Stomach smooth muscle (tissue), 2 donors: Measurements from ENCODE around the gene PGS1.
A peak's percentile ranks its signal among the peaks of the same experiment; 100 is the strongest.

Experiments used
- H3K27ac ChIP-seq: one replicate; pipeline ENCODE4 v1.7.0; 2013; ENCODE audit warnings: mild to moderate bottlenecking, low read length, inconsistent platforms
- H3K27me3 ChIP-seq, 2 donors: one replicate each; pipeline ENCODE4 v1.7.0; 2013; ENCODE audit warnings: low read length in 2 of 2; ENCODE audit not compliant: insufficient read depth in 2 of 2, control insufficient read depth in 1 of 2
- H3K36me3 ChIP-seq, 2 donors: one replicate each; pipeline ENCODE4 v1.7.0; 2013; ENCODE audit warnings: low read length in 2 of 2; ENCODE audit not compliant: control insufficient read depth in 2 of 2, insufficient read depth in 2 of 2
- H3K4me1 ChIP-seq: one replicate; pipeline ENCODE4 v1.7.0; 2013; ENCODE audit warnings: low read length; ENCODE audit not compliant: control insufficient read depth, insufficient read depth
- H3K4me3 ChIP-seq, 2 donors: one replicate each; pipeline ENCODE4 v1.7.0; 2013; ENCODE audit warnings: low read length in 2 of 2
- H3K9ac ChIP-seq, 2 donors: one replicate each; pipeline ENCODE4 v1.7.0; 2013; ENCODE audit warnings: low read length in 2 of 2, mild to moderate bottlenecking in 1 of 2
- H3K9me3 ChIP-seq, 2 donors: one replicate each; pipeline ENCODE4 v1.7.0; 2013; ENCODE audit warnings: low read length in 2 of 2; ENCODE audit not compliant: control insufficient read depth in 2 of 2
- donor health status: healthy.
- donor health status: Pancreatic carcinoma.

PGS1 gene

DNA sequence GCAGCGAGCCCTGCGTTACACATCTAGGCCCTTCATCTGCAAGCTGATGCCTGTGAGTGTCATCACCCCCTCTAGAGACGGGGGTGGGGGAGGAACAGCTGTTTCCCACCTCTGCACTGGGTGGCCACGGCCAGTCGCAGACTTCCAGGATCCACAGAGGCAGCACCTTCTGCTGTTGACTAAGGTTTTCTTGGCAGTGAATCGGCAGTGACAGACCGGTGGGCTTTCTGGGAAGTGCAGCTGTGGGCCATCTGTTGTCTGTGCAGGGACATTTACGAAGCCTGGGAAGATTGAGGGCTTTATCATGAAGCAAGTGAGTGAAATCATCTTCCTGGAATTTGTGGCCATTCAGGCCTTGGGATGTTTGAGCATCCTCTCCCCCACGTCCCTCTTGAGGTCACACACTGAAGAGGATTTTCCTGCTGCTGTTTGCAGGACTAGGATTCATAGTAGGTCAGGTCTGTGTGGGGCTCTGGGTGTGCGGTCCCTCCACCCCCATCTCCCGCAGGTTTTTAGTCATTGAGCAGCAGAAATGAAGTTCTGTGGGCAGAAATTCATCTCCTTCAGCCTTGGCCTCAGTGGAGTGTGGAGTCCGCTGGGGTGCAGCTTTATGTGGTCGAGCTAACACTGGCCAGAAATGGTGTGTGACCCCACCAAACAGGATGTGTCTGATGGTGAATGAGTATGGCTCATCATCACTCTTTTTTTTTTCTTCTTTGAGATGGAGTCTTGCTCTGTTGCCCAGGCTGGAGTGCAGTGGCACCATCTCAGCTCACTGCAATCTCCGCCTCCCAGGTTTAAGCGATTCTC is 12.0 kb downstream of the PGS1 start:
- H3K27ac ChIP-seq, result no peak overlapping the region
- H3K9ac ChIP-seq, result no peak overlapping the region
- peaks cover 15% of the 10 kb centered on the region for H3K4me1 ChIP-seq
- H3K27me3 ChIP-seq, result no peaks in the 10 kb centered on the region
- H3K9me3 ChIP-seq, result no peaks in the 10 kb centered on the region
- peaks cover 3 to 4% of the 10 kb centered on the region in 2 donors for H3K36me3 ChIP-seq
- H3K4me3 ChIP-seq, result no peak overlapping the region

GRCh38 chr17:78391051-78391431 is 12.6 kb downstream of the PGS1 start:
- Histone ChIP-seq H3K27me3 (no peaks in the 10 kb centered on the region), H3K9me3 (no peaks in the 10 kb centered on the region), H3K4me3 (no peak overlapping the region), H3K9ac (no peak overlapping the region), H3K27ac (no peak overlapping the region), H3K36me3 (peaks cover 3 to 4% of the 10 kb centered on the region in 2 donors), H3K4me1 (peaks cover 15% of the 10 kb centered on the region)

GRCh38 chr17:78391843-78392242 is 13.4 kb downstream of the PGS1 start:
- Histone ChIP-seq H3K4me3 (no peak overlapping the region), H3K36me3 (peaks cover 3 to 4% of the 10 kb centered on the region in 2 donors), H3K27ac (no peak overlapping the region), H3K9me3 (no peaks in the 10 kb centered on the region), H3K9ac (no peak overlapping the region), H3K4me1 (peaks cover 17% of the 10 kb centered on the region), H3K27me3 (no peaks in the 10 kb centered on the region)

DNA sequence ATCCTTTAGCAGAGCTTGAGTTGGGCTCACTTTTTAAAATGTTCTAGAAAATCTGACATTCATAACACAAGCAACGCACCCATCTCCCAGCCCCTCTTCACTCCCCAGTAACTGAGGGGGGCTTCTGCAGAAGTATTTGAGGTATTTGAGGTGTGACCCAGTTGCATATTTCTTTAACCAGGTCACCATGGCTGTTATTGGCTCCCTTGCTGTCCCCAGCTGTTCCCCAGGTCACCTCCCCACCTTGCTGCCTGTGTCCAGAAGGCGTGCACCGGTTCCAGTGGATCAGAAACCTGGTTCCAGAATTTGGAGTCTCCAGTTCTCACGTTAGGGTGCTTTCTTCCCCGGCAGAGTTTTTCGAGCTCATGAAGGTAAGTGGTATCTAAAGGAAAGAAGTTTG is 13.8 kb downstream of the PGS1 start:
- peaks cover 3 to 4% of the 10 kb centered on the region in 2 donors for H3K36me3 ChIP-seq
- H3K4me1 ChIP-seq, result peaks cover 21% of the 10 kb centered on the region
- no peaks in the 10 kb centered on the region for H3K27me3 ChIP-seq
- H3K27ac ChIP-seq, result no peak overlapping the region
- no peak overlapping the region for H3K9ac ChIP-seq
- H3K9me3 ChIP-seq, result no peaks in the 10 kb centered on the region
- H3K4me3 ChIP-seq, result no peak overlapping the region

GRCh38 chr17:78393575-78393974 is 15.1 kb downstream of the PGS1 start:
- Histone ChIP-seq H3K9me3 (no peaks in the 10 kb centered on the region), H3K4me1 (peaks cover 21% of the 10 kb centered on the region), H3K36me3 (peaks cover 7 to 8% of the 10 kb centered on the region in 2 donors)

GRCh38 chr17:78394209-78394608 is 15.8 kb downstream of the PGS1 start:
- Histone ChIP-seq H3K27me3 (no peaks in the 10 kb centered on the region), H3K9me3 (no peaks in the 10 kb centered on the region), H3K4me3 (no peak overlapping the region), H3K4me1 (peaks cover 19% of the 10 kb centered on the region), H3K9ac (no peak overlapping the region), H3K27ac (no peak overlapping the region), H3K36me3 (peaks cover 13 to 15% of the 10 kb centered on the region in 2 donors)

More at GRCh38 chr17:78393575-78393974, 15.1 kb downstream of the PGS1 start:
- no peak overlapping the region for H3K9ac ChIP-seq
- H3K4me3 ChIP-seq, result no peak overlapping the region
- no peaks in the 10 kb centered on the region for H3K27me3 ChIP-seq
- no peak overlapping the region for H3K27ac ChIP-seq

DNA sequence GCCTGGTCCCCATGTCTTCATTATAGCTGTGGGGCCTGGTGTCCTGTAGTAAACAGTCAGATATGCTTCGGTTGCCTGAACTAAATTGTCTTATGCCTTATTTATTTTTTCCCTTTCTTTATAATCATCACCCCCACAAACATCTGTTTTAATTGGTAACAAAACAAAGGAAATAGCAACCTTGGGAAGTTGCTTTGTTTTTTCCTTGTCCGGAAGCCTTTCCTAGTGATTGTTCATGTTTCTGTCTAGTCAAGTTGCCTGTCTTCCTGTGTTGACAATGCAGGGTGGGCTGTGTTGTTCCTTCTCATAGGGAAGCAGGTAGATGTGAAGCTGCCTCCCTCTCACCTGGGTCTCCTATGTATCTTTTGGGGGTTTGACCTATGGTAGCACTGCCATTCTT is 16.7 kb downstream of the PGS1 start:
- H3K4me3 ChIP-seq, result no peak overlapping the region
- H3K9me3 ChIP-seq, result no peaks in the 10 kb centered on the region
- no peak overlapping the region for H3K9ac ChIP-seq
- H3K27ac ChIP-seq, result no peak overlapping the region
- peaks cover 21 to 24% of the 10 kb centered on the region in 2 donors for H3K36me3 ChIP-seq
- H3K4me1 ChIP-seq, result peaks cover 19% of the 10 kb centered on the region
- H3K27me3 ChIP-seq, result no peaks in the 10 kb centered on the region

DNA sequence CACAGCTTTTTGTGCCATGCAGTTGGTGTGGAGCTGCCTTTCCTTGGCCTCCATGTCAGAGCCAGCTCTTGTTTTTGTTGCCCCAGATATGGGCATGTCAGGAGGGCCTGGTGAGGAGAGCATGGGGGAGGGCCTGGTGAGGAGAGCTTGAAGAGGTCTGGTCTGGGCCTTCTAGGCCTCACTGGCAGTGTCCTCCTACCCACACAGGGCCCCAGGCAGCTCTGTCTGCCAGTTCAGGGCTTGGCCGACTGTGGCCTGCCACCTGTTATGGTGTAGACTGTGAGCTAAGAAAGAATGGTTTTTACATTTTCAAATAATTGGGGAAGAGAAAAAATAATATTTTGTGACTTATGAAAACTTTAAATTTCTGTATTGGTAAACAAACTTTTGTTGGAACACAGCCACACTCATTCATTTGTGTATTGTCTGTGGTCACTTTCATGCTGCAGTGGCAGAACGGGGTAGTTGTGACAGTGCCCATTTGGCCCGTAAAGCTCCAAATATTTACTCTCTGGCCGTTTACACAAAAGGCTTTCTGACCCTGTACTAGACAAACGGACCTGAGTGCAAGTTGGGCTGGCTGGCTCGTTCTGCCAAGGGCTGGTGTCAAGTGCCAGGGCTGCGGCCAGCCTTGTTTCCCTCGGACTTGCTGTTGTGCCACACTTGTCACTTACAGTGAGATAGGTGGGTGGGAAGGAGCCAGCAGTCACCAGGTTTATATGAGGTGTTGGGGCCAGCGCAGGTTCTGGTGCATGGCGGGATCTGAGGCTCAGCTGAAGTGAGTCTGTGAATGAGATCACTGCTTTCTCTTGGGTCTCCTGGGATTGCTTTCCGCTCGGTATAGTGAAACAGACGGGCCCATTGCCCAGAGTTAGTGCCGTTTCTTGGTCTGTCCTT is 18.2 kb downstream of the PGS1 start:
- no peaks in the 10 kb centered on the region for H3K9me3 ChIP-seq
- peak overlapping the region; percentile 55 for H3K27ac ChIP-seq
- H3K4me3 ChIP-seq, result no peak overlapping the region
- H3K9ac ChIP-seq, result no peak overlapping the region
- no peaks in the 10 kb centered on the region for H3K27me3 ChIP-seq
- H3K4me1 ChIP-seq, result peaks cover 17% of the 10 kb centered on the region
- H3K36me3 ChIP-seq, result peaks cover 29 to 36% of the 10 kb centered on the region in 2 donors

DNA sequence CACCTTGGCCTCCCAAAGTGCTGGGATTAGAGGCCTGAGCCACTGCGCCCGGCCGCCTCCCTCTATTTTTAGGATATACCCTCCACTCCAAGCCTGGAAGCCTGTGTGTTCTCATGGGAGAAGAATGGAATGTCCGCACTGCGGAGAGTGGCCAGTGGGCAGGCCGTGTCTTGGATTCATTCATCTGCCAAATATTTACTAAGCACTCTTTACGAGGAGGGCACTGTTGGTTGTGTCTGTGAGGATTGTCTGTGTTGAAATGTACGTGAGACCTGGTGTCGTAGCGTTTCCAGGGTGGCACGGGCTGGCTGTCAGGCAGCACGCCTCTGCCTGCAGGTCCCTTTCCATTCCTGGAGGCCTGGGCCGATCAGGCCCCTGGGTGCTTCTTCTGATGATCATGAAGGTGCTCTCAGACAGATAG is 19.2 kb downstream of the PGS1 start:
- peaks cover 29 to 41% of the 10 kb centered on the region in 2 donors for H3K36me3 ChIP-seq
- peaks cover 17% of the 10 kb centered on the region for H3K4me1 ChIP-seq

GRCh38 chr17:78398390-78398789 is 19.9 kb downstream of the PGS1 start:
- Histone ChIP-seq H3K4me1 (peaks cover 17% of the 10 kb centered on the region), H3K36me3 (peaks cover 36 to 46% of the 10 kb centered on the region in 2 donors), H3K4me3 (no peak overlapping the region), H3K9ac (no peak overlapping the region), H3K27ac (no peak overlapping the region), H3K27me3 (no peaks in the 10 kb centered on the region), H3K9me3 (no peaks in the 10 kb centered on the region)

More for the DNA sequence above, 19.2 kb downstream of the PGS1 start:
- Histone ChIP-seq H3K9ac (peak overlapping the region in 1 of 2 donors; percentile 13), H3K27ac (peak overlapping the region; percentile 55), H3K4me3 (peak overlapping the region in 1 of 2 donors; percentile 15), H3K9me3 (no peaks in the 10 kb centered on the region), H3K27me3 (no peaks in the 10 kb centered on the region)
